AG04449 (cell line): ENCODE data around the gene FRMD1.

ENCODE experiments used
- CTCF ChIA-PET: fragments of 350-600 bp; formaldehyde crosslinking; extraction: SDS; loops from one replicate; lab custom pipeline; 2021; ENCODE audit warnings: antibody characterized with exemption; lab: Yijun Ruan, JAX
- POLR2A ChIA-PET: fragments of 400-600, 350-600 bp; formaldehyde crosslinking; extraction: SDS; loops from one replicate; lab custom pipeline; 2020; ENCODE audit warnings: antibody characterized with exemption, inconsistent platforms; lab: Yijun Ruan, JAX
- DNase-seq: peaks from one replicate; pipeline ENCODE4 v3.0.0-alpha.2; 2010; ENCODE audit warnings: low read depth, low spot score
- H3K4me3 ChIP-seq: 2 replicates; pipeline ENCODE4 v1.5.1; 2011; ENCODE audit warnings: low read depth, mild to moderate bottlenecking, control low read depth, low read length
- CTCF ChIP-seq: IDR thresholded peaks from one replicate; pipeline ENCODE4 v1.5.1; 2011; ENCODE audit warnings: mild to moderate bottlenecking, moderate library complexity, low read length, control low read depth, inconsistent platforms; ENCODE audit not compliant: insufficient read depth; ENCODE audit errors: missing control alignments

Gene FRMD1

GRCh38 chr6:168107191-168107983, 28.4 kb upstream of the FRMD1 start:
- ChIA-PET POLR2A (no interaction called here), CTCF (no interaction called here)
- no peak overlapping the region for H3K4me3 ChIP-seq
- no peak for DNase-seq
- no peak for TF ChIP-seq CTCF

- CTCF ChIA-PET, result no interaction called here
Measured at GRCh38 chr6:168106633-168107005, 27.6 kb upstream of the FRMD1 start.

GRCh38 chr6:168105813-168106632, 27.0 kb upstream of the FRMD1 start:
- no peak for TF ChIP-seq CTCF
- CTCF ChIA-PET, result no interaction called here
- POLR2A ChIA-PET, result no interaction called here
- H3K4me3 ChIP-seq, result no peak overlapping the region
- no peak for DNase-seq

More at GRCh38 chr6:168106633-168107005, 27.6 kb upstream of the FRMD1 start:
- no peak for DNase-seq
- TF ChIP-seq CTCF, result no peak
- no peak overlapping the region for H3K4me3 ChIP-seq
- POLR2A ChIA-PET, result no interaction called here

- CTCF ChIA-PET, result no interaction called here
Measured at GRCh38 chr6:168104636-168105035, 25.6 kb upstream of the FRMD1 start.

GRCh38 chr6:168103050-168103830, 24.2 kb upstream of the FRMD1 start:
- POLR2A ChIA-PET, result no interaction called here
- DNase-seq, result no peak
- no peak for TF ChIP-seq CTCF
- CTCF ChIA-PET, result no interaction called here
- H3K4me3 ChIP-seq, result no peak overlapping the region

More at GRCh38 chr6:168104636-168105035, 25.6 kb upstream of the FRMD1 start:
- POLR2A ChIA-PET, result no interaction called here
- no peak for TF ChIP-seq CTCF
- no peak for DNase-seq
- H3K4me3 ChIP-seq, result no peak overlapping the region
